Measurements from ENCODE around the gene VANGL1. TPM values are rescaled to one million over a fixed set of nuclear protein-coding genes. Genes with fewer than 3 reads are reported as not detected.

The VANGL1 gene
- total RNA-seq, 1 experiment from 2014 or later, result 13.6 TPM

GRCh38 chr1:115596080-115596780 is 45.5 kb upstream of the VANGL1 start:
- H3K27ac ChIP-seq (ENCODE audit: insufficient read length, low read depth, low read length), result no peak overlapping the region

More at GRCh38 chr1:115596080-115596780, 45.5 kb upstream of the VANGL1 start:
- Histone ChIP-seq H2AK5ac (ENCODE audit: insufficient read length, low read length) (no peak overlapping the region), H3T11ph (ENCODE audit: low read length) (no peak overlapping the region), H3K79me1 (ENCODE audit: insufficient read depth, low read depth, low read length, poor library complexity, severe bottlenecking) (no peaks in the 10 kb centered on the region), H4K91ac (ENCODE audit: insufficient read length, low read depth, low read length) (no peak overlapping the region), H3K79me2 (ENCODE audit: insufficient read depth, low read length) (no peaks in the 10 kb centered on the region), H3K56ac (ENCODE audit: insufficient read length, low read depth, low read length) (no peak overlapping the region), H3K4me2 (ENCODE audit: insufficient read depth, insufficient read length, low read length) (no peak overlapping the region), H3K14ac (ENCODE audit: insufficient read depth, low read length) (no peak overlapping the region), H3K23me2 (ENCODE audit: insufficient read length, low read depth, low read length, poor library complexity, severe bottlenecking) (no peaks in the 10 kb centered on the region), H3K23ac (ENCODE audit: insufficient read length, low read depth, low read length) (no peak overlapping the region), H3K27me3 (ENCODE audit: insufficient read depth, low read length) (no peaks in the 10 kb centered on the region), H4K20me1 (ENCODE audit: control insufficient read depth, insufficient read depth, insufficient read length) (no peaks in the 10 kb centered on the region), H2BK20ac (ENCODE audit: low read depth, low read length, poor library complexity, severe bottlenecking) (no peak overlapping the region), H4K5ac (ENCODE audit: insufficient read length, low read depth, low read length) (no peak overlapping the region), H2BK5ac (ENCODE audit: insufficient read length, low read length) (no peak overlapping the region), H3K4ac (ENCODE audit: low read depth, low read length) (no peak overlapping the region), H2BK12ac (ENCODE audit: insufficient read length, low read depth, low read length) (no peak overlapping the region), H2BK120ac (ENCODE audit: low read depth, low read length, poor library complexity, severe bottlenecking) (no peak overlapping the region), H3K9ac (ENCODE audit: extremely low read depth, insufficient read length, low read length) (no peak overlapping the region), H3K4me1 (ENCODE audit: insufficient read depth, low read length) (no peaks in the 10 kb centered on the region), H3K18ac (ENCODE audit: insufficient read length, low read depth, low read length) (no peak overlapping the region), H2BK15ac (ENCODE audit: low read depth, low read length) (no peak overlapping the region), H4K8ac (replicated peaks; ENCODE audit: insufficient read length, low read depth, low read length) (no peak overlapping the region), H2AFZ (ENCODE audit: low read length) (no peak overlapping the region), H3K9me3 (ENCODE audit: control insufficient read depth, low read depth, low read length) (no peaks in the 10 kb centered on the region)
- TF ChIP-seq CTCF (conservative IDR thresholded peaks at IDR 0.05), result no peak
- Mint-ChIP-seq H3K4me1 (peaks cover 2 to 3% of the 10 kb centered on the region in 2 experiments; a peak in 1 of 4 replicates), H3K27me3 (ENCODE audit: low read depth) (no peaks in the 10 kb centered on the region), H3K36me3 (ENCODE audit: insufficient read depth in 1 of 3, low read depth in 3 of 3) (peaks cover 3 to 8% (median 5%) of the 10 kb centered on the region in 3 experiments; a peak in 4 of 7 replicates), H3K27ac (no peak overlapping the region), H3K4me3 (no peak overlapping the region), H3K9me3 (peaks cover 6 to 10% of the 10 kb centered on the region in 2 experiments)
- WGBS (ENCODE audit: extremely low coverage, insufficient read length, low lambda C conversion rate), result no CpG with 5 or more reads among the region's 7 CpGs
- DNase-seq, result no peak

Data from H9 (cell line).